ENCODE measurements around the gene OR2C1. TPM values are rescaled to one million over a fixed set of nuclear protein-coding genes. Genes with fewer than 3 reads are reported as not detected.
A peak's percentile ranks its signal among the peaks of the same experiment; 100 is the strongest.

The OR2C1 gene
- total RNA-seq, 1 donor from 2014 or later, result not detected

- DNase-seq (ENCODE audit: low spot score), result no peak
These were observed 34.1 kb downstream of the OR2C1 start for GRCh38 chr16:3389663-3390338.

GRCh38 chr16:3400446-3400778 is 44.7 kb downstream of the OR2C1 start:
- no peak for DNase-seq (ENCODE audit: low spot score)

DNA sequence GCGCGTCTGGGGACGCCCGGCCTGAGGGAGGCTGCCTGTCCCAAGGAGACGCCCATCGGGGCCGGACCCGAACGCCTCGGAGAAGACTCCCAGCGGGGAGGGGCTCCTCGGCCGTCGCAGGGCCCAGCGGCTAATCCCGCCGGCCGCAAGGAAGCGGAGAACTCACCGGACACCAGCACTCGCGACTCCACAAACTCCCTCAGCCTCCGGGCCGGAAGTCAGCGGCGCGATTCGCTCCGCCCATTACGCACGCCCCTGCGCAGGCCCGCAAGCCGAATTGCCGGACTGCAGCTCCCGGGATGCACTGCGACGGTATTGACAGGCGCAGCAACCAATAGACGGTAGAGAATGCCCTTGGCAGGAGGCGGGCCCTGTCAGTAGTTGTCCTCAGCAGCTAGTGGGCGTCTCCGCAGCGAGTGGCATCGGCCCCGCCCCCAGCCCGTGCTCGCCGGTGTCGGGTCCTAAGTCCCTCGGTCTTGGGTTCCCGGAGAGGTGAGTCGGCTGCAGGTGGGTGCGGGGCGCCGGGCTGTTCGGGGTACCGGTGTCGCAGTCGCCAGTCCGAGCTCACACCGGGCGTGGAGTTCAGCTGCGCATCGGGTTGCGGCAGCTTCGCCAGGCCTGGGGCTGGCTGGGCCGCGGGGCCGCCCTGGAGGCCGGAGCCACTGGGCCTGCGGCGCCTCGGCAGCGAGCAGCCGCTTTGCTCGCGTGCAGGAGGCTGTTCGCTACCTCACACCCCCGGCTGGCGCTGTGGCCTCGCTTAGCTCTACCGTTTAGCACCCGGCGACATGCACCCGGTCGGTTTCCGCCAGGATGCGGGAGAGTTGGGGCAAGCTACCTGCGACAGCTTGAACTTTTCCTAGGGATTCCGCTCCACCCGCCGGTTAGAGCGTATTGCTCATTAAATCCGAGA is 45.3 kb downstream of the OR2C1 start, which contains the start of the genes ZNF174 and ZSCAN32:
Gene ZNF174 (plus strand): TSS at position 437 of the 910 bp plus-strand sequence. CDS start 790 bp downstream, outside the sequence.
Gene ZSCAN32 (minus strand): TSS at position 226 of the 910 bp plus-strand sequence. CDS start 3,447 bp downstream, outside the sequence.
- peak; percentile 99 for DNase-seq (ENCODE audit: low spot score)

GRCh38 chr16:3401719-3402397 is 46.2 kb downstream of the OR2C1 start:
- DNase-seq (ENCODE audit: low spot score), result no peak

Other genes with a start within 250 kb of the OR2C1 start
- 6.1 TPM for gene ZNF205, start 243.3 kb upstream of the OR2C1 start, total RNA-seq
- 6.0 TPM for gene ZNF213, start 220.9 kb upstream of the OR2C1 start, total RNA-seq
- not detected for gene OR1F1, start 167.7 kb upstream of the OR2C1 start, total RNA-seq
- 8.4 TPM for gene ZNF200, start 120.7 kb upstream of the OR2C1 start, total RNA-seq
- gene MEFV, start 99.3 kb upstream of the OR2C1 start, total RNA-seq, result 6.0 TPM
- 25.9 TPM for gene ZNF263, start 72.4 kb upstream of the OR2C1 start, total RNA-seq
- 5.2 TPM for gene TIGD7, start 50.5 kb upstream of the OR2C1 start, total RNA-seq
- 17.9 TPM for gene ZNF75A, start 50.4 kb upstream of the OR2C1 start, total RNA-seq
- 11.0 TPM for gene ZSCAN32, start 45.1 kb downstream of the OR2C1 start, total RNA-seq
- 7.6 TPM for gene ZNF174, start 45.3 kb downstream of the OR2C1 start, total RNA-seq
- 2.4 TPM for gene ZNF597, start 87.6 kb downstream of the OR2C1 start, total RNA-seq
- 39.1 TPM for gene NAA60, start 87.8 kb downstream of the OR2C1 start, total RNA-seq
- gene C16orf90, start 139.6 kb downstream of the OR2C1 start, total RNA-seq, result not detected
- 20.0 TPM for gene CLUAP1, start 145.1 kb downstream of the OR2C1 start, total RNA-seq
- 1.2 TPM for gene NLRC3, start 221.5 kb downstream of the OR2C1 start, total RNA-seq

Measured in mesenteric fat pad (tissue), 1 donor.